Loucy (cell line): ENCODE results near the gene MAML2.
A peak's percentile ranks its signal among the peaks of the same experiment; 100 is the strongest.

Experiments used
- H2AFZ ChIP-seq: fragments of 200-600 bp; sonication (generic); 2 replicates; pipeline ENCODE4 v1.6.0; 2016; ENCODE audit warnings: antibody characterized with exemption, mild to moderate bottlenecking, low read length, moderate library complexity
- H3F3A ChIP-seq: fragments of 200-600 bp; 2 replicates; pipeline ENCODE4 v1.6.0; 2016; ENCODE audit warnings: antibody characterized with exemption, low read depth, mild to moderate bottlenecking
- H3K27me3 ChIP-seq: fragments of 200-600 bp; sonication (generic); 2 replicates; pipeline ENCODE4 v1.6.1; 2014; ENCODE audit warnings: low read length, mild to moderate bottlenecking; ENCODE audit not compliant: insufficient read depth, poor library complexity, severe bottlenecking
- H3K36me3 ChIP-seq: fragments of 200-600 bp; sonication (generic); 2 replicates; pipeline ENCODE4 v1.6.1; 2016; ENCODE audit warnings: low read length; ENCODE audit not compliant: insufficient read depth
- H3K4me1 ChIP-seq: fragments of 200-600 bp; sonication (generic); 2 replicates; pipeline ENCODE4 v1.5.1; 2014; ENCODE audit warnings: low read length, mild to moderate bottlenecking; ENCODE audit not compliant: insufficient read depth, poor library complexity, severe bottlenecking
- H3K4me2 ChIP-seq: fragments of 200-600 bp; sonication (generic); 2 replicates; pipeline ENCODE4 v1.6.0; 2014; ENCODE audit warnings: antibody characterized with exemption, low read length, low read depth, mild to moderate bottlenecking; ENCODE audit not compliant: poor library complexity, severe bottlenecking
- H3K4me3 ChIP-seq: fragments of 200-600 bp; sonication (generic); 2 replicates; pipeline ENCODE4 v1.5.1; 2014; ENCODE audit warnings: low read length, mild to moderate bottlenecking, mixed read lengths; ENCODE audit not compliant: poor library complexity, severe bottlenecking
- H3K79me2 ChIP-seq: fragments of 200-600 bp; sonication (generic); 2 replicates; pipeline ENCODE4 v1.6.1; 2014; ENCODE audit warnings: low read length; ENCODE audit not compliant: insufficient read depth
- H3K9ac ChIP-seq: fragments of 200-600 bp; sonication (generic); 2 replicates; pipeline ENCODE4 v1.6.0; 2014; ENCODE audit warnings: mild to moderate bottlenecking, low read depth, low read length, moderate library complexity; ENCODE audit not compliant: poor library complexity, severe bottlenecking
- H3K9me2 ChIP-seq: fragments of 200-600 bp; sonication (generic); replicated peaks from 2 replicates; pipeline ENCODE4 v1.6.1; 2016; ENCODE audit warnings: low read depth, low read length, mixed read lengths
- H3K9me3 ChIP-seq: fragments of 200-600 bp; sonication (generic); 2 replicates; pipeline ENCODE4 v1.6.1; 2014; ENCODE audit warnings: mild to moderate bottlenecking, antibody characterized with exemption, low read length, low read depth; ENCODE audit not compliant: insufficient read depth
- H4K20me1 ChIP-seq: fragments of 200-600 bp; sonication (generic); 2 replicates; pipeline ENCODE4 v1.6.0; 2014; ENCODE audit warnings: antibody characterized with exemption, low read length, mild to moderate bottlenecking; ENCODE audit not compliant: insufficient read depth, poor library complexity, severe bottlenecking
- CTCF ChIP-seq: fragments of 200-600 bp; sonication (generic); conservative IDR thresholded peaks from 2 replicates; pipeline ENCODE4 v1.5.1; 2014; ENCODE audit warnings: mild to moderate bottlenecking, antibody characterized with exemption, low read length
- EZH2phosphoT487 ChIP-seq: fragments of 200-600 bp; IDR thresholded peaks from 2 replicates; pipeline ENCODE4 v1.6.1; 2018; ENCODE audit warnings: antibody characterized with exemption, mild to moderate bottlenecking, moderate library complexity, borderline replicate concordance

Gene MAML2

GRCh38 chr11:96340555-96340885 lies 2.5 kb downstream of the MAML2 start:
- no peaks in the 10 kb centered on the region for H3K27me3 ChIP-seq
- H4K20me1 ChIP-seq, result no peaks in the 10 kb centered on the region
- no peak overlapping the region for H3K4me2 ChIP-seq
- peaks cover 33% of the 10 kb centered on the region for H3K4me1 ChIP-seq
- no peaks in the 10 kb centered on the region for H3K9me2 ChIP-seq
- no peak overlapping the region for H3K4me3 ChIP-seq
- no peaks in the 10 kb centered on the region for H3K79me2 ChIP-seq
- H3F3A ChIP-seq, result no peaks in the 10 kb centered on the region
- TF ChIP-seq EZH2phosphoT487 (no peak), CTCF (no peak)
- H2AFZ ChIP-seq, result no peak overlapping the region
- no peak overlapping the region for H3K9ac ChIP-seq
- no peaks in the 10 kb centered on the region for H3K9me3 ChIP-seq
- no peaks in the 10 kb centered on the region for H3K36me3 ChIP-seq

- no peak overlapping the region for H2AFZ ChIP-seq
- peaks cover 33% of the 10 kb centered on the region for H3K4me1 ChIP-seq
- no peaks in the 10 kb centered on the region for H3K79me2 ChIP-seq
- no peak overlapping the region for H3K4me3 ChIP-seq
- no peaks in the 10 kb centered on the region for H4K20me1 ChIP-seq
- peak overlapping the region; percentile 13 for H3K9ac ChIP-seq
- H3K4me2 ChIP-seq, result peak overlapping the region; percentile 26
- TF ChIP-seq EZH2phosphoT487 (no peak), CTCF (no peak)
- H3K36me3 ChIP-seq, result no peaks in the 10 kb centered on the region
- H3K9me2 ChIP-seq, result no peaks in the 10 kb centered on the region
- H3K9me3 ChIP-seq, result no peaks in the 10 kb centered on the region
- no peaks in the 10 kb centered on the region for H3F3A ChIP-seq
- no peaks in the 10 kb centered on the region for H3K27me3 ChIP-seq
These were observed 3.1 kb downstream of the MAML2 start for GRCh38 chr11:96339706-96340554.

- H3K4me1 ChIP-seq, result peaks cover 33% of the 10 kb centered on the region
- TF ChIP-seq CTCF (no peak), EZH2phosphoT487 (no peak)
- H3K79me2 ChIP-seq, result no peaks in the 10 kb centered on the region
- H3K4me2 ChIP-seq, result peak overlapping the region; percentile 26
- H3K9ac ChIP-seq, result peak overlapping the region; percentile 13
- H3K9me3 ChIP-seq, result no peaks in the 10 kb centered on the region
- H3K4me3 ChIP-seq, result no peak overlapping the region
- no peaks in the 10 kb centered on the region for H4K20me1 ChIP-seq
- peak overlapping the region; percentile 21; the same call in 1 of the 2 replicates for H2AFZ ChIP-seq
- no peaks in the 10 kb centered on the region for H3F3A ChIP-seq
- H3K36me3 ChIP-seq, result no peaks in the 10 kb centered on the region
- no peaks in the 10 kb centered on the region for H3K27me3 ChIP-seq
- no peaks in the 10 kb centered on the region for H3K9me2 ChIP-seq
These were observed 3.9 kb downstream of the MAML2 start for GRCh38 chr11:96338910-96339705.
